Hepatocyte (in vitro differentiated cells): ENCODE results near the gene JAG2. TPM values are rescaled to one million over a fixed set of nuclear protein-coding genes. Genes with fewer than 3 reads are reported as not detected.

Experiments
- DNase-seq: peaks from one replicate; pipeline ENCODE4 v3.0.0-alpha.2; 2016; ENCODE audit warnings: low spot score
- H2AFZ ChIP-seq: fragments of 200-600 bp; sonication (generic); 2 replicates; pipeline ENCODE4 v1.6.0; 2016; ENCODE audit warnings: antibody characterized with exemption, mild to moderate bottlenecking
- H3K27ac ChIP-seq: fragments of 200-600 bp; sonication (generic); 2 replicates; pipeline ENCODE4 v1.5.1; 2016; ENCODE audit warnings: mild to moderate bottlenecking
- H3K27me3 ChIP-seq: fragments of 200-600 bp; sonication (generic); 2 replicates; pipeline ENCODE4 v1.6.1; 2016
- H3K36me3 ChIP-seq: fragments of 200-600 bp; sonication (generic); replicated peaks from 2 replicates; pipeline ENCODE4 v1.5.1; 2016; ENCODE audit warnings: low read depth; ENCODE audit not compliant: insufficient read depth
- H3K4me1 ChIP-seq: fragments of 200-600 bp; sonication (generic); 2 replicates; pipeline ENCODE4 v1.5.1; 2016; ENCODE audit warnings: mild to moderate bottlenecking, moderate library complexity; ENCODE audit not compliant: insufficient read depth
- H3K4me2 ChIP-seq: fragments of 200-600 bp; sonication (generic); 2 replicates; pipeline ENCODE4 v1.6.0; 2016
- H3K4me3 ChIP-seq: fragments of 200-600 bp; sonication (generic); 2 replicates; pipeline ENCODE4 v1.5.1; 2016; ENCODE audit warnings: mild to moderate bottlenecking
- H3K79me2 ChIP-seq: fragments of 200-600 bp; sonication (generic); 2 replicates; pipeline ENCODE4 v1.6.0; 2017; ENCODE audit warnings: mild to moderate bottlenecking
- H3K9me2 ChIP-seq: fragments of 200-600 bp; sonication (generic); replicated peaks from 2 replicates; pipeline ENCODE4 v1.6.0; 2017; ENCODE audit warnings: mild to moderate bottlenecking; ENCODE audit not compliant: insufficient read depth
- H3K9me3 ChIP-seq: fragments of 200-600 bp; sonication (generic); 2 replicates; pipeline ENCODE4 v1.5.1; 2016; ENCODE audit warnings: low read depth, mild to moderate bottlenecking
- H4K20me1 ChIP-seq: fragments of 200-600 bp; sonication (generic); 2 replicates; pipeline ENCODE4 v1.6.0; 2016; ENCODE audit warnings: mild to moderate bottlenecking; ENCODE audit not compliant: insufficient read depth, poor library complexity, severe bottlenecking
- CTCF ChIP-seq: fragments of 200-600 bp; sonication (generic); IDR thresholded peaks from 2 replicates; pipeline ENCODE4 v1.5.1; 2016; ENCODE audit warnings: antibody characterized with exemption, mild to moderate bottlenecking; ENCODE audit not compliant: poor library complexity
- EZH2 ChIP-seq: fragments of 200-600 bp; sonication (generic); IDR thresholded peaks from 2 replicates; pipeline ENCODE4 v1.6.1; 2016; ENCODE audit warnings: antibody characterized with exemption, mild to moderate bottlenecking, borderline replicate concordance
- EZH2phosphoT487 ChIP-seq: fragments of 200-600 bp; sonication (generic); IDR thresholded peaks from one replicate; pipeline ENCODE4 v1.6.1; 2018; ENCODE audit warnings: antibody characterized with exemption, mild to moderate bottlenecking, low read depth, moderate library complexity; ENCODE audit not compliant: unreplicated experiment, severe bottlenecking
- WGBS: methylation state at CpG from one replicate; pipeline ENCODE4 v1.1.6; 2016; ENCODE audit warnings: low lambda C conversion rate; ENCODE audit errors: missing lambda C conversion rate; 5-methylcytosine and 5-hydroxymethylcytosine counted together
- polyA plus RNA-seq: library from polyadenylated mRNA; unstranded; fragments of >200 nt; fragmentation: Nextera tagmentation; extraction: Ambion mirVana; gene quantifications from 2 replicates; pipeline ENCODE4 v1.2.1, GENCODE V29; 2016
- total RNA-seq: library from RNA; depleted of rRNA; stranded (reverse); fragments of >200 nt; gene quantifications from 2 replicates; pipeline ENCODE4 v1.2.3, GENCODE V29; 2014

JAG2 gene
- total and polyA plus RNA-seq, 2 experiments from 2014 or later = 4.1 to 6.1 TPM

- Histone ChIP-seq H3K9me3 (no peaks in the 10 kb centered on the region), H2AFZ (no peak overlapping the region), H3K9me2 (no peaks in the 10 kb centered on the region), H3K4me3 (no peak overlapping the region), H3K4me1 (peaks cover 24% of the 10 kb centered on the region), H3K27me3 (no peaks in the 10 kb centered on the region), H3K4me2 (no peak overlapping the region), H4K20me1 (no peaks in the 10 kb centered on the region), H3K27ac (no peak overlapping the region), H3K79me2 (peaks cover 2% of the 10 kb centered on the region), H3K36me3 (no peaks in the 10 kb centered on the region)
- TF ChIP-seq EZH2 = no peak
- TF ChIP-seq EZH2phosphoT487 = no peak
- no peak for TF ChIP-seq CTCF
- no peak for DNase-seq
- WGBS = 88% methylated on average over 10 of the region's 15 CpGs
Measured at GRCh38 chr14:105096206-105096875, 72.2 kb downstream of the JAG2 start.

- no peak for DNase-seq
- Histone ChIP-seq H3K9me3 (no peaks in the 10 kb centered on the region), H3K9me2 (no peaks in the 10 kb centered on the region), H4K20me1 (peaks cover 3% of the 10 kb centered on the region), H3K4me2 (no peak overlapping the region), H3K27me3 (no peaks in the 10 kb centered on the region), H3K36me3 (no peaks in the 10 kb centered on the region), H2AFZ (no peak overlapping the region), H3K27ac (no peak overlapping the region), H3K4me1 (peaks cover 31% of the 10 kb centered on the region), H3K79me2 (peaks cover 2% of the 10 kb centered on the region), H3K4me3 (no peak overlapping the region)
- WGBS = 92% methylated on average over 7 of the region's 7 CpGs
- TF ChIP-seq EZH2phosphoT487 (no peak), EZH2 (no peak), CTCF (no peak)
Measured at GRCh38 chr14:105095236-105095805, 73.3 kb downstream of the JAG2 start.

GRCh38 chr14:105094193-105094907 is 74.2 kb downstream of the JAG2 start:
- 67% methylated on average over 14 of the region's 14 CpGs for WGBS
- Histone ChIP-seq H3K79me2 (peaks cover 2% of the 10 kb centered on the region), H4K20me1 (peaks cover 5% of the 10 kb centered on the region), H3K4me1 (peaks cover 33% of the 10 kb centered on the region), H3K9me3 (no peaks in the 10 kb centered on the region), H3K36me3 (no peaks in the 10 kb centered on the region), H3K4me3 (no peak overlapping the region), H2AFZ (peak overlapping the region; percentile 56), H3K9me2 (no peaks in the 10 kb centered on the region), H3K4me2 (peak overlapping the region; percentile 95), H3K27ac (peak overlapping the region; percentile 100), H3K27me3 (no peaks in the 10 kb centered on the region)
- no peak for TF ChIP-seq EZH2
- TF ChIP-seq CTCF = no peak
- TF ChIP-seq EZH2phosphoT487 = no peak
- DNase-seq = no peak
